SK-N-MC (cell line): ENCODE measurements around the gene SARNP.

ENCODE experiments used
- EZH2 ChIP-seq: fragments of 200-600 bp; sonication (generic); IDR thresholded peaks from one replicate; pipeline ENCODE4 v1.6.1; 2017; ENCODE audit warnings: antibody characterized with exemption
- FOXP2 ChIP-seq: optimal IDR thresholded peaks from 2 replicates; pipeline ENCODE3; 2011; ENCODE audit warnings: mild to moderate bottlenecking, moderate library complexity; ENCODE audit not compliant: insufficient read depth; ENCODE audit errors: extremely low read length, control extremely low read depth
- POLR2AphosphoS5 ChIP-seq: IDR thresholded peaks from 2 replicates; pipeline ENCODE4 v1.6.1; 2012; ENCODE audit warnings: mild to moderate bottlenecking, low read depth, low read length, borderline replicate concordance

DNA sequence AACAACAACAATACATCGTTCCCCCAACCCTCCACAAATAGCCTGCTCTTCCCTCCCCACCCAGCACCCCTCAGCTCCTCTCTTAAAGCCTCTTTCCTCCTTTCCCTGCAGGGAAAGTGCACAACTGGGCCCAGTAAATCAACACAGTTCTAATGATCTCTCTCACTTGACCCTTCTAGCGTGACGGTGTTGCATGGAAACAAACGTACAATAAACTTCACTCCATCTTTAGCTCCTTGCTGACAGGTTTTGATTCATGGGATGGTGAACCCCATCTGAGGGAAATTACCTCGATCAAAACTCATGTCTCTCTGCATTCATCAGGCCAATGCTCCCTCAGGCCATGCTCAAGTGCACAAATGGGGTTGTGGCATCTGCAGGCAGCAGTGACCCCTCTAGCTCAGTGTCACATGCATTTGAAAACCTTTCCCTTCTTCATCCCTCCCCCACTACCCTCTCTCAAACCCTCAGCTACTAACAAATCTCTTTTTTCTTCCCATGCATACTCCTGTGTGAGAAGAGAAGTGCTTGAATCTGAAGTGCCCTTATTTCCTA is 51.7 kb downstream of the SARNP start:
- TF ChIP-seq EZH2 (no peak), POLR2AphosphoS5 (no peak), FOXP2 (no peak)
